Measurements from ENCODE around the gene AKAP7. TPM values are rescaled to one million over a fixed set of nuclear protein-coding genes. Genes with fewer than 3 reads are reported as not detected.

Gene AKAP7
- polyA plus RNA-seq, 1 donor (not counting 4 experiments of a cell fraction or from before 2014, with no cell fraction given), result 1.7 TPM

- H3K27ac ChIP-seq (ENCODE audit: control insufficient read depth, insufficient read depth, low read length), result no peak overlapping the region
- H4K20me1 ChIP-seq (ENCODE audit: control insufficient read depth, extremely low read depth, insufficient read depth, low read length), result no peaks in the 10 kb centered on the region
- TF ChIP-seq, protein P1, sequence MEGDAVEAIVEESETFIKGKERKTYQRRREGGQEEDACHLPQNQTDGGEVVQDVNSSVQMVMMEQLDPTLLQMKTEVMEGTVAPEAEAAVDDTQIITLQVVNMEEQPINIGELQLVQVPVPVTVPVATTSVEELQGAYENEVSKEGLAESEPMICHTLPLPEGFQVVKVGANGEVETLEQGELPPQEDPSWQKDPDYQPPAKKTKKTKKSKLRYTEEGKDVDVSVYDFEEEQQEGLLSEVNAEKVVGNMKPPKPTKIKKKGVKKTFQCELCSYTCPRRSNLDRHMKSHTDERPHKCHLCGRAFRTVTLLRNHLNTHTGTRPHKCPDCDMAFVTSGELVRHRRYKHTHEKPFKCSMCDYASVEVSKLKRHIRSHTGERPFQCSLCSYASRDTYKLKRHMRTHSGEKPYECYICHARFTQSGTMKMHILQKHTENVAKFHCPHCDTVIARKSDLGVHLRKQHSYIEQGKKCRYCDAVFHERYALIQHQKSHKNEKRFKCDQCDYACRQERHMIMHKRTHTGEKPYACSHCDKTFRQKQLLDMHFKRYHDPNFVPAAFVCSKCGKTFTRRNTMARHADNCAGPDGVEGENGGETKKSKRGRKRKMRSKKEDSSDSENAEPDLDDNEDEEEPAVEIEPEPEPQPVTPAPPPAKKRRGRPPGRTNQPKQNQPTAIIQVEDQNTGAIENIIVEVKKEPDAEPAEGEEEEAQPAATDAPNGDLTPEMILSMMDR (optimal IDR thresholded peaks at IDR 0.05 in 1 of 3, IDR thresholded peaks at IDR 0.05 in 1 of 3, conservative IDR thresholded peaks at IDR 0.05 in 1 of 3; ENCODE audit: extremely low read depth in 1 of 3, insufficient read depth in 2 of 3, low read length in 3 of 3), result no peak
- no peak for TF ChIP-seq EZH2 (IDR thresholded peaks at IDR 0.05; ENCODE audit: low read length)
- H2AFZ ChIP-seq (ENCODE audit: control insufficient read depth, low read length), result no peak overlapping the region
- H3K4me1 ChIP-seq (ENCODE audit: control insufficient read depth, extremely low read depth, insufficient read depth, low read length), result no peaks in the 10 kb centered on the region
- no peak for FAIRE-seq
- no peaks in the 10 kb centered on the region for H3K9me1 ChIP-seq (ENCODE audit: control insufficient read depth, extremely low read depth, insufficient read depth, low read length)
- no peak overlapping the region for H3K4me2 ChIP-seq (ENCODE audit: control insufficient read depth, extremely low read depth, insufficient read depth, low read depth, low read length)
- H3K79me2 ChIP-seq (ENCODE audit: control insufficient read depth, insufficient read depth, low read length), result no peaks in the 10 kb centered on the region
- H3K9ac ChIP-seq (ENCODE audit: control insufficient read depth, extremely low read depth, insufficient read depth, low read length), result no peak overlapping the region
- H3K27me3 ChIP-seq (ENCODE audit: control insufficient read depth, extremely low read depth, insufficient read depth, low read length), result no peaks in the 10 kb centered on the region
- dilution Hi-C loops (cut with MboI; ENCODE audit: extremely low pct_ligation_motif_present, low sequenced_read_pairs), result no loop called here
- H3K9me3 ChIP-seq (ENCODE audit: control insufficient read depth, low read depth, low read length), result no peaks in the 10 kb centered on the region
- no peak for DNase-seq (ENCODE audit: low read depth, low spot score)
- no peak overlapping the region for H3K4me3 ChIP-seq (ENCODE audit: control insufficient read depth in 2 of 3, extremely low read depth in 1 of 3, insufficient read depth in 2 of 3, low read depth in 1 of 3, low read length in 3 of 3)
- H3K36me3 ChIP-seq (ENCODE audit: control insufficient read depth in 2 of 2, extremely low read depth in 1 of 2, insufficient read depth in 2 of 2, low read length in 2 of 2), result no peaks in the 10 kb centered on the region
Measured at GRCh38 chr6:131290955-131291354, 155.7 kb downstream of the AKAP7 start.

GRCh38 chr6:131292145-131292938 is 157.1 kb downstream of the AKAP7 start:
- no peaks in the 10 kb centered on the region for H3K27me3 ChIP-seq (ENCODE audit: control insufficient read depth, extremely low read depth, insufficient read depth, low read length)
- H3K4me1 ChIP-seq (ENCODE audit: control insufficient read depth, extremely low read depth, insufficient read depth, low read length), result no peaks in the 10 kb centered on the region
- dilution Hi-C loops (cut with MboI; ENCODE audit: extremely low pct_ligation_motif_present, low sequenced_read_pairs), result no loop called here
- H3K9ac ChIP-seq (ENCODE audit: control insufficient read depth, extremely low read depth, insufficient read depth, low read length), result no peak overlapping the region
- no peak for FAIRE-seq
- DNase-seq (ENCODE audit: low read depth, low spot score), result no peak
- no peak overlapping the region for H3K4me2 ChIP-seq (ENCODE audit: control insufficient read depth, extremely low read depth, insufficient read depth, low read depth, low read length)
- H3K36me3 ChIP-seq (ENCODE audit: control insufficient read depth in 2 of 2, extremely low read depth in 1 of 2, insufficient read depth in 2 of 2, low read length in 2 of 2), result no peaks in the 10 kb centered on the region
- no peak overlapping the region for H3K4me3 ChIP-seq (ENCODE audit: control insufficient read depth in 2 of 3, extremely low read depth in 1 of 3, insufficient read depth in 2 of 3, low read depth in 1 of 3, low read length in 3 of 3)
- no peaks in the 10 kb centered on the region for H3K79me2 ChIP-seq (ENCODE audit: control insufficient read depth, insufficient read depth, low read length)
- no peaks in the 10 kb centered on the region for H3K9me3 ChIP-seq (ENCODE audit: control insufficient read depth, low read depth, low read length)
- TF ChIP-seq, protein P1 (optimal IDR thresholded peaks at IDR 0.05 in 1 of 3, IDR thresholded peaks at IDR 0.05 in 1 of 3, conservative IDR thresholded peaks at IDR 0.05 in 1 of 3; ENCODE audit: extremely low read depth in 1 of 3, insufficient read depth in 2 of 3, low read length in 3 of 3), result no peak
- no peak for TF ChIP-seq EZH2 (IDR thresholded peaks at IDR 0.05; ENCODE audit: low read length)
- no peak overlapping the region for H3K27ac ChIP-seq (ENCODE audit: control insufficient read depth, insufficient read depth, low read length)
- no peaks in the 10 kb centered on the region for H3K9me1 ChIP-seq (ENCODE audit: control insufficient read depth, extremely low read depth, insufficient read depth, low read length)
- H4K20me1 ChIP-seq (ENCODE audit: control insufficient read depth, extremely low read depth, insufficient read depth, low read length), result no peaks in the 10 kb centered on the region
- H2AFZ ChIP-seq (ENCODE audit: control insufficient read depth, low read length), result no peak overlapping the region
